Glutamatergic neuron (in vitro differentiated cells): ENCODE results near the gene GGNBP2. TPM values are rescaled to one million over a fixed set of nuclear protein-coding genes. Genes with fewer than 3 reads are reported as not detected.
A peak's percentile ranks its signal among the peaks of the same experiment; 100 is the strongest.

Experiments used
- DNase-seq: peaks from one replicate; pipeline ENCODE4 v3.0.0; 2022
- H3K27ac Mint-ChIP-seq: one replicate; pipeline ENCODE4 v1.8.0; 2020; ENCODE audit warnings: mild to moderate bottlenecking, mixed read lengths, inconsistent platforms; ENCODE audit not compliant: unreplicated experiment
- H3K27me3 Mint-ChIP-seq: one replicate; pipeline ENCODE4 v1.8.0; 2020; ENCODE audit warnings: mild to moderate bottlenecking, moderate library complexity, mixed read lengths, inconsistent platforms; ENCODE audit not compliant: unreplicated experiment
- H3K36me3 Mint-ChIP-seq: one replicate; pipeline ENCODE4 v1.8.0; 2020; ENCODE audit warnings: mild to moderate bottlenecking, mixed read lengths, inconsistent platforms; ENCODE audit not compliant: unreplicated experiment
- H3K4me1 Mint-ChIP-seq: one replicate; pipeline ENCODE4 v1.8.0; 2020; ENCODE audit warnings: mild to moderate bottlenecking, low read depth, mixed read lengths, inconsistent platforms; ENCODE audit not compliant: unreplicated experiment
- H3K4me3 Mint-ChIP-seq: one replicate; pipeline ENCODE4 v1.8.0; 2020; ENCODE audit warnings: mild to moderate bottlenecking, mixed read lengths, inconsistent platforms; ENCODE audit not compliant: unreplicated experiment
- H3K9me3 Mint-ChIP-seq: one replicate; pipeline ENCODE4 v1.8.0; 2020; ENCODE audit warnings: mild to moderate bottlenecking, moderate library complexity, mixed read lengths, inconsistent platforms; ENCODE audit not compliant: unreplicated experiment
- CTCF ChIP-seq: fragments of 200-600 bp; sonication (generic); IDR thresholded peaks from one replicate; pipeline ENCODE4 v1.5.0; 2021; ENCODE audit not compliant: partially characterized antibody, unreplicated experiment
- total RNA-seq: library from RNA; stranded (reverse); fragmentation: NEBNext Ultra II Directional; extraction: Animal tissue kit (Norgen Biotek cat#: 25700); gene quantifications from one replicate; pipeline ENCODE4 v1.2.1, GENCODE V29; 2021; ENCODE audit not compliant: unreplicated experiment

GGNBP2 gene
- total RNA-seq, 1 donor from 2014 or later, result 105 TPM

- TF ChIP-seq CTCF, result no peak
- no peak for DNase-seq
- no peak overlapping the region for H3K4me3 Mint-ChIP-seq
- H3K27me3 Mint-ChIP-seq, result peaks cover 3% of the 10 kb centered on the region
- peaks cover 11% of the 10 kb centered on the region for H3K36me3 Mint-ChIP-seq
- H3K4me1 Mint-ChIP-seq, result peaks cover 31% of the 10 kb centered on the region
- H3K9me3 Mint-ChIP-seq, result peaks cover 5% of the 10 kb centered on the region
- H3K27ac Mint-ChIP-seq, result peak overlapping the region; percentile 91
Measured at GRCh38 chr17:36498560-36499300, 46.0 kb upstream of the GGNBP2 start.

- no peak overlapping the region for H3K4me3 Mint-ChIP-seq
- peaks cover 6% of the 10 kb centered on the region for H3K36me3 Mint-ChIP-seq
- peaks cover 8% of the 10 kb centered on the region for H3K9me3 Mint-ChIP-seq
- no peak for DNase-seq
- no peak overlapping the region for H3K27ac Mint-ChIP-seq
- H3K27me3 Mint-ChIP-seq, result peaks cover 13% of the 10 kb centered on the region
- peaks cover 38% of the 10 kb centered on the region for H3K4me1 Mint-ChIP-seq
- TF ChIP-seq CTCF, result no peak
Measured at GRCh38 chr17:36500745-36501225, 43.9 kb upstream of the GGNBP2 start.

- Mint-ChIP-seq H3K36me3 (peaks cover 6% of the 10 kb centered on the region), H3K27ac (no peak overlapping the region), H3K4me1 (peaks cover 37% of the 10 kb centered on the region), H3K4me3 (no peak overlapping the region), H3K27me3 (peaks cover 15% of the 10 kb centered on the region), H3K9me3 (peaks cover 8% of the 10 kb centered on the region)
- no peak for DNase-seq
- TF ChIP-seq CTCF, result no peak
Measured at GRCh38 chr17:36501351-36501750, 43.4 kb upstream of the GGNBP2 start.

- H3K27ac Mint-ChIP-seq, result peak overlapping the region; percentile 7
- no peak for DNase-seq
- no peak overlapping the region for H3K4me3 Mint-ChIP-seq
- peaks cover 36% of the 10 kb centered on the region for H3K4me1 Mint-ChIP-seq
- peaks cover 15% of the 10 kb centered on the region for H3K27me3 Mint-ChIP-seq
- H3K9me3 Mint-ChIP-seq, result peaks cover 8% of the 10 kb centered on the region
- no peak for TF ChIP-seq CTCF
- peaks cover 6% of the 10 kb centered on the region for H3K36me3 Mint-ChIP-seq
Measured at GRCh38 chr17:36501963-36502362, 42.8 kb upstream of the GGNBP2 start.

- peak overlapping the region; percentile 56 for H3K27ac Mint-ChIP-seq
- no peak for TF ChIP-seq CTCF
- no peak overlapping the region for H3K4me3 Mint-ChIP-seq
- peaks cover 8% of the 10 kb centered on the region for H3K9me3 Mint-ChIP-seq
- DNase-seq, result no peak
- H3K27me3 Mint-ChIP-seq, result peaks cover 15% of the 10 kb centered on the region
- H3K36me3 Mint-ChIP-seq, result peaks cover 6% of the 10 kb centered on the region
- peaks cover 27% of the 10 kb centered on the region for H3K4me1 Mint-ChIP-seq
Measured at GRCh38 chr17:36503456-36504155, 41.1 kb upstream of the GGNBP2 start.
